Suprapubic skin (tissue), 3 donors: ENCODE data around the gene PASK.

Experiments used
- CTCF ChIP-seq, 2 donors: fragments of 200-600 bp in 1 of 2; fragments of 450-650 bp in 1 of 2; sonication (generic) in 1 of 2; IDR thresholded peaks; one replicate each; pipeline ENCODE4 v1.5.1; 2016 to 2019; ENCODE audit warnings: antibody characterized with exemption in 2 of 2, mild to moderate bottlenecking in 1 of 2, moderate library complexity in 1 of 2
- EP300 ChIP-seq: sonication (generic); formaldehyde crosslinking; IDR thresholded peaks from one replicate; pipeline ENCODE4 v1.6.1; 2017; ENCODE audit warnings: antibody characterized with exemption
- POLR2A ChIP-seq, 2 donors: fragments of 450-650 bp; IDR thresholded peaks; one replicate each; pipeline ENCODE4 v1.6.1; 2017; ENCODE audit warnings: antibody characterized with exemption in 2 of 2, mild to moderate bottlenecking in 2 of 2, moderate library complexity in 2 of 2

DNA sequence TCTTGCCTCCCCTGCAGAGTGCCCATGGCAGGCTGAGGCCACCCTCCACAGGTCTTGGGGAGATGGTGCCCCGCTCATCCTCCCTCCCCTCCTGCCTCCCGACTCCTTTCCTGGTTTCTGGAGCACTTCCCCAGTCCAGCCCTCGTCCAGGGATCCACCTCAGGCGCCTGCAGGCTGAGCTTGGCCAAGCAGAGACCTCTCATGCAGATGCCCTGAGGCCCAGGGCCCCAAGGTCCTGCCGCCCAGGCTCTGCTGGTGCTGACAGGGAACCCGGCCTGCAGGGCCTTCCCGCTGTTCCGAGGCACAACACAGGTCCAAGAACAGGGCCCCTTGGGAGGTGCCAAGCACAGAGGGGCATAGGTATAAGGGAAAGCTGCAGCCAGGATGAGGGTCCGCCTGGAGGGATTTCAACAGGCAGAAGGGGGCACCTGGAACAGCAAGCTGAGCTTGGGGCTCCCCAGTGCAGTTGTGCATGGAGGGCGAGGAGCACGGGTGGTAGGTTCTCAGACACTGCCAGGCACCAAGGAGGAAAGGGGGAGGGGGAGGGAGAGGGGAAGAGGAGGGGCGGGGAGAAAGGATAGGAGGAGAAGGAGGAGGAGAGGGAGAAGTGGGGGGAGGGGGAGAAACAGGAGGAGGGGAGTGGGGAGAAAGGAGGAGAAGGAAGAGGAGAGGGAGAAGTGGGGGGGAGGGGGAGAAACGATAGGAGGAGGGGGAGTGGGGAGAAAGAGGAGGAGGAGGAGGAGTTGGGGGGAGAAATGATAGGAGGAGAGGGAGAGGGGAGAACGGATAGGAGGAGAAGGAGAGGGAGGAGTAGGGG lies 38.0 kb upstream of the PASK start:
- TF ChIP-seq POLR2A (IDR thresholded peaks at IDR 0.05) (no peak), CTCF (IDR thresholded peaks at IDR 0.05) (no peak), EP300 (no peak)
